Measurements from ENCODE around the gene KCNIP4.

The KCNIP4 gene

DNA sequence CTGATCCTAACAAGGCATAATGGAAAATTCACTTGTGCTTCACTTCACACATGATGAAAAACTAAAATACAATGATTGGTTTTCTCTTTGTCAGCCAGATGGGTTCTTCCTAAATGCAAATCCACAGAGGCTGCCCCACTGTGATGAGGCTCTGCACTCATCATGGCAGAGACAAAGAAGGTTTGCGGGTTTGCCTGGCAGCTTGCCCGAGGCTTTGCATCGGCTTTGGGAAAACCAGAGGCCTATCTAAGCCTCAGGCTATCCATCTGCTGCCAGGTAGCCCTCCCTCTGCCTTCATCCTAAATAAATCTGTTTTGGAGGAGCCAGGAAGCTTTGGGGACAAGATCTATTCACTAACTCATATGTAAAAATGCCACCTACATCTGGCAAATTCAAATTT is 1004.1 kb downstream of the KCNIP4 start:
- no peak for DNase-seq (ENCODE audit: low spot score)

- DNase-seq (ENCODE audit: low spot score) = no peak
Measured at GRCh38 chr4:20938204-20938603, 1010.4 kb downstream of the KCNIP4 start.

GRCh38 chr4:20926529-20926928 is 1022.0 kb downstream of the KCNIP4 start:
- no peak for DNase-seq (ENCODE audit: low spot score)

DNA sequence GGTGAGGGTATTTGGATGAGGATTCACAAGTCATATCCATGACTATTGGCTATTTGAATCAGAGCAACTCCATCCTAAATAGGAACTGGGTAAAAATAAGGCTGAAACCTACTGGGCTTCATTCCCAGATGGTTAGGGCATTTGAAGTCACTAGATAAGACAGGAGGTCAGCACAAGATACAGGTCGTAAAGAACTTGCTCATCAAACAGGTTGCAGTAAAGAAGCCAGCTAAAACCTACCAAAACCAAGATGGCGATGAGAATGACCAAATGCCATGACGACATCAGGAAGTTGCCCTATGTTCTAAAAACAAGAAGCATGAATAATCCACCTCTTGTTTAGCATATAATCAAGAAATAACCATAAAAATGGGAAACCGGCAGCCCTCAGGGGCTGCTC is 1023.4 kb downstream of the KCNIP4 start:
- no peak for DNase-seq (ENCODE audit: low spot score)

DNA sequence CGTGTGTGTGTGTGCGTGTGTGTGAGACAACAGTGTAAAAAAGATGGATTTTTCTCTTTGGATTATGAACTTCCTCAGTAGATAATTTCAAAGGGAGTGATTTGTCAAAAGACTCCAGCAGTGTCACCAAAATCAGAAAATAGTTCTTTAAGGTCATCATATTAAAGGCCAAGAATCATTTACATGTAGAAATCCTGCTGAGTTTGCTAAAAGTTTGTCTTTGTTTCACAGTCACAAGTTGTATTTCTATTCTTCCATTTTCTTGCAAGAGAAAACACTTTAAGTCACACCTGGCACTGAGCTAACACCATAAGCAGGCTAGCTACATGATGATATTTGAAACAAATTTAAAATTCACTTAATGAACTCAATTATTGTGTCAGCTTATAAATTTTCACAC is 1025.6 kb downstream of the KCNIP4 start:
- no peak for DNase-seq (ENCODE audit: low spot score)

- DNase-seq (ENCODE audit: low spot score) = no peak
Measured at GRCh38 chr4:20916106-20916505, 1032.5 kb downstream of the KCNIP4 start.

- DNase-seq (ENCODE audit: low spot score) = no peak
Measured at GRCh38 chr4:20904966-20905365, 1043.6 kb downstream of the KCNIP4 start.

GRCh38 chr4:20901851-20902250 is 1046.7 kb downstream of the KCNIP4 start:
- DNase-seq (ENCODE audit: low spot score) = no peak

- no peak for DNase-seq (ENCODE audit: low spot score)
Measured at GRCh38 chr4:20899591-20899990, 1049.0 kb downstream of the KCNIP4 start.

GRCh38 chr4:20895988-20896387 is 1052.6 kb downstream of the KCNIP4 start:
- no peak for DNase-seq (ENCODE audit: low spot score)

GRCh38 chr4:20895208-20895607 is 1053.4 kb downstream of the KCNIP4 start:
- no peak for DNase-seq (ENCODE audit: low spot score)

DNA sequence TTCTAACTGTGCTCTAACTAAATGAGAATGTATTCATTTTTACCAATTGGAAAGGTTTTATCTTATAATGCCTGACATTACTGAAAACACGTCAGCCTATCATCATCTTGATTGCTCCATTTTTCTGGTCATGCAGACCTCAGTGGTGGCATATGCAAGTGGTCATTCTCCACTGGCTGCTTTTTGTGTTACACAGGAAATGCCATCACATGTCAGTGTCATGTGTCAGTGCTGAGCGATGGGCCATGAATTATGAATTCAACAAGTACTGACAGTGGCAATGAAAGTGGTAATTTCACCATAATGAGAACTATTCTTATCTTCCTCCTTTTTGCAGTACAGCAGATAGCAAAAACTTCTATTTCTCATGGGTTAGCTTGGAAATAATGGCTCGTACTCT is 1057.8 kb downstream of the KCNIP4 start:
- no peak for DNase-seq (ENCODE audit: low spot score)

DNA sequence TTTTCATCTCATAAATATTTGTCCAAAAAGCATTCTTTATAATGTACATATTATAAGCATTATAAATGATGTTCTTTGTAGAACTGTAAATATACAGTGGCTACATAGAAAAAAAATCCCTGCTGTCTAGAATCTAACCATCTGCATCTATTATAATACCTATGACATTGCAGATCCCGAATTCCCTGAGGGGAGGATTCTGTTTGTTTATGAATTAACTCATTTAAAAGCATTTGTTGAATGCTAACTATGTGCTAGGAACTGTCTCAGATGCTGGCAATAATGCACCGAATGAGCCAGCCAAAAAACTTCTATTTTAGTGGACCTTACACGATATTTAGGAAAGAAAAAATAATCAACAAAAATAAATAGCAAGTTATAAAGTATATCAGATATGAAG is 1058.7 kb downstream of the KCNIP4 start:
- no peak for DNase-seq (ENCODE audit: low spot score)

- DNase-seq (ENCODE audit: low spot score) = no peak
Measured at GRCh38 chr4:20883677-20884076, 1064.9 kb downstream of the KCNIP4 start.

GRCh38 chr4:20883231-20883630 is 1065.3 kb downstream of the KCNIP4 start:
- no peak for DNase-seq (ENCODE audit: low spot score)

- no peak for DNase-seq (ENCODE audit: low spot score)
Measured at GRCh38 chr4:20882500-20882899, 1066.1 kb downstream of the KCNIP4 start.

DNA sequence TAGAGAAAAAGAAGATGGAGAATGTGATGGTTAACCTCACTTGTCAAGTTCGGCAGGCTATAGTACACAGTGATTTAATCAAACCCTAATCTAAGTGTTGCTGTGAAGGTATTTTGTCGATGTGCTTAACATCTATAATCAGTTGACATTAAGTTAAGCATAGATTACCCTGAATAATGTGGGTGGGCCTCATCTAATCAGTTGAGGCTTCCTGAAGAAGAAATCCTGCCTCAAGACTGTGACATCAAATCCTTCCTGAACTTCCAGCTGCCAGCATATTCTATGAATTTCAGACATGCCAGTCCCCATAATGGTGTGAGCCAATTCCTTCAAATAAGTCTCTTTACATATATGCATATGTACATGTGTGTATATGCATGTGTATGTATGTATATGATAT is 1066.9 kb downstream of the KCNIP4 start:
- no peak for DNase-seq (ENCODE audit: low spot score)

- no peak for DNase-seq (ENCODE audit: low spot score)
Measured at GRCh38 chr4:20878806-20879205, 1069.8 kb downstream of the KCNIP4 start.

DNA sequence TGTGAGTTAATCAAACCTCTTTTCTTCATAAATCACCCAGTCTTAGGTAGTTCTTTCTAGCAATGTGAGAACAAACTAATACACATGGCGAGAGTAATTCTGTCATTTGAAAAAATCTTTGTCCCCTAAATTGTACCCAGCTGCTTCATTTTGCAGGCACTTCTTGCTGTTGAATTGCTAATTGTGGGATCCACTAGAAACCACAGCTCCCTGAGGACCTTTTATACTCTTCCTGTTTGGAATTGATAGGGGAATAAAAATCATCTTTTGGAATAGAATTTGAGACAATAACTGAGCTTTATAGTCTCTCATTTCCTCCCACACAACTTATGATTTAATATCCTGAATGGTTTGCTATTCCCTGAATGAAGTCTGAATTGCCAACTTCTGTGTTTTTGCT is 1078.1 kb downstream of the KCNIP4 start:
- DNase-seq (ENCODE audit: low spot score) = no peak

- no peak for DNase-seq (ENCODE audit: low spot score)
Measured at GRCh38 chr4:20868108-20868507, 1080.5 kb downstream of the KCNIP4 start.

GRCh38 chr4:20860878-20861277 is 1087.7 kb downstream of the KCNIP4 start:
- DNase-seq (ENCODE audit: low spot score) = no peak

- no peak for DNase-seq (ENCODE audit: low spot score)
Measured at GRCh38 chr4:20859097-20859781, 1089.3 kb downstream of the KCNIP4 start.

DNA sequence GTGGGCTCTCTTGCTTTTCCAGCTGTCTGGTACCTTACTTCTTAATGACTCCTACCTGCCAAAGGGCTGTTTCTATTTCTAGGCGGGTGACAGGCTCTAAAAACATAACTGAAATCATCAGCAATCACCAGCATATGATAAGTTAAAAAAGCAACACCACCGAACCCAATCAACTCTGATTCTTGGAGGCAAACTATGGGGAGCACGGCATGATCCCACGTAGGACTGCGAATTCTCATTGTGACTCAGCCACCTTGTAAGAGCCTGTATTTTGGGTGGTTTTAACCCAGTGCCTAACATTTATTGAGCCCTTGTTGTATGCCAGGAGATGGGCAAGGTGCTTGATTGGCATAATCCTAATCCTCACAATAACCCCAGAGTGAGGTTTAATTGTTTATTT is 1091.5 kb downstream of the KCNIP4 start:
- DNase-seq (ENCODE audit: low spot score) = no peak

DNA sequence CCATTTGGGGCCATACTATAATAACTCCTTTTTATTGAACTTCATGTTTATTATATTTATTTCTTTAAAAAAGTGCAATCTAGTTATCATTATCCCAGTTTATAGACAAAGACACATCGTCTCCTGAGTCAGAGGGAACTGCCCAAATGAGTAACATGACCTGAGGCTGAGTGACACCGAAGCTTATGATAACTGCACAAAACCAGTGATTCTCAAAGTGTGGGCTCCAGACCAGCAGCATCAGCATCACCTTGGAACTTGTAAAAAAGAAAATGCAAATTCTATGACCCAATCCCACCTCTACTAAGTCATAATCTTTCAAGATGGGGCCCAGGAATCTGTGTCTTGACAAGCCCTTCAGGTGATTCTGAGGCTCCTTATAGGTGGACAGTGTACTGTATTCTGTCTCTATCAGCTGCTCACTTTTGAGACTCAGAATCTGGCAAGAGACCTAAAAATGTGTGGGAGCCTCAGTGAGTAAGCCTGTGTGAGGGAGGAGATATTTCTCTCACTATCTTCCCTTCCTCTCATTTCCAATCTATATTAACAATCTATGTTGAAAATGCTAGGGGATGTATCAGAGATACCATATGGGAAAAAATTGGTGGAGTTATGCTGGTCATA is 1101.3 kb downstream of the KCNIP4 start:
- no peak for DNase-seq (ENCODE audit: low spot score)

Data from left forelimb (tissue), 1 donor.